Motor neuron (in vitro differentiated cells): ENCODE results near the gene ZNF281. TPM values are rescaled to one million over a fixed set of nuclear protein-coding genes. Genes with fewer than 3 reads are reported as not detected.
A peak's percentile ranks its signal among the peaks of the same experiment; 100 is the strongest.
"Not testable (repeated sequence)": the region's sequence is repeated elsewhere in the genome, so short reads cannot be mapped to it uniquely, and the experiment has no call there.

Experiments used
- ATAC-seq, 8 experiments: fragments of 200-7000 bp; cut with Tn5 transposase; replicated peaks in 6 of 8; 2 replicates each; pipeline ENCODE4 v1.8.0; 2021; ENCODE audit warnings: mild to moderate bottlenecking in 8 of 8, moderate library complexity in 8 of 8
- H3K27ac ChIP-seq, 2 donors: fragments of 250-450 bp; sonication (Bioruptor Pico); 2 replicates each; pipeline ENCODE4 v1.9.0; 2021; ENCODE audit warnings: antibody characterized with exemption in 2 of 2, mild to moderate bottlenecking in 2 of 2, moderate library complexity in 1 of 2
- H3K4me1 ChIP-seq, 2 donors: fragments of 250-450 bp; sonication (Bioruptor Pico); replicated peaks in 1 of 2; 2 replicates each; pipeline ENCODE4 v1.6.1; 2021; ENCODE audit warnings: antibody characterized with exemption in 2 of 2, mild to moderate bottlenecking in 2 of 2, moderate library complexity in 1 of 2
- H3K4me3 ChIP-seq, 5 donors: fragments of 250-450 bp; sonication (Bioruptor Pico); 2 replicates each; pipeline ENCODE4 v1.9.0; 2021; ENCODE audit warnings: antibody characterized with exemption in 5 of 5, mild to moderate bottlenecking in 5 of 5, moderate library complexity in 4 of 5
- WGBS, 10 experiments: fragments of 450-650 bp; shearing (Covaris generic); methylation state at CpG; one replicate each; pipeline ENCODE4 v1.0.0; 2022; 5-methylcytosine and 5-hydroxymethylcytosine counted together
- in situ Hi-C, 9 experiments: fragments of 400-800 bp; cut with MboI; loops; one replicate each; pipeline ENCODE4 v1.15.0; 2021; ENCODE audit warnings: low sequenced_read_pairs in 9 of 9, low pct_unique_long_range_greater_than_20kb in 2 of 9; ENCODE audit not compliant: unreplicated experiment in 9 of 9
- total RNA-seq, 8 experiments: library from RNA; unstranded; fragments of 300-600 nt; gene quantifications; 2 replicates each; pipeline versions ENCODE4 v1.2.3 to v1.2.4, GENCODE V29; 2022

ZNF281 gene
- total RNA-seq, 8 experiments from 2014 or later = 7.4 to 44.8 (median 23.8) TPM

DNA sequence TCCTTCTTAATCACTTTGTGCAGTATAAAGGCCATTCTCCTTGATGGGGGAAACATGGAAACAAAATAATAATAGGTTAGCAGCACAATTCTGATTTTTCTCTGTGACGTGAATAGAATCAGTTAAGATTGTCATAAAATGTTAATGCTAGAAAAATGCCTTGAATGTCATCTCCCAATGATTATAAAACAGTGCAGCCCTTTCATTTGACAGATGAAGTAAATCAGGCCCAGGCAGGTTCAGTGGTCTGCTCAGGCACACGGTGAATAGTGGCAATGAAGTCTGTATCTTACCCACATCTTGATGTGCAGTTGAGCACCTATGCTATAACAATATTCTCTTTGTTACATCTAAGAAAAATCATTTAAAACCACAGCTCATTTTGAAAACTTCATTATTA is 32.2 kb upstream of the ZNF281 start:
- H3K27ac ChIP-seq = no peak overlapping the region
- in situ Hi-C loops = no loop called here

DNA sequence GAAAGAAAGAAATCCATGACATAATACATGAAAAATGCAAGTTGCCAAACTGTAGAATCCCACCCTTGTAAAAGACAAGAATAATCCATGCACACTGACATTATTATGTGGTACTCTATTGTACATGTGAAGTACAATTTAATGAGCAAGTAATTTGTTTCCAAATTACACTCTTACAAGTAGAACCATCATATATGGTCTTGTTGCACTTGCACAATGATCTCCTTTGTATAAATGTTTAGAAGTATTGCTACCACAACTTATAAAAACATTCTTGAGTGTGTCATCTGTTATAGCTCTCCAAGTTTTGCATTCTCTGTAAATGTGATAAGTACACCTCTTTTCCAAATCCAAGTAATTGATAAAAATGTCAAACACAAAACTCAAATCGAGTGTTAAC is 29.1 kb upstream of the ZNF281 start:
- WGBS, 10 experiments = 67 to 100% (median 89%) methylated on average over 1 of the region's 1 CpG; no CpG with 5 or more reads in 3 of the 10 experiments
- Histone ChIP-seq H3K4me3 (no peak overlapping the region), H3K27ac (no peak overlapping the region), H3K4me1 (no peaks in the 10 kb centered on the region)
- in situ Hi-C loops = no loop called here
- ATAC-seq = no peak

More for the DNA sequence above, 32.2 kb upstream of the ZNF281 start:
- H3K4me3 ChIP-seq = no peak overlapping the region
- WGBS, 10 experiments = 67 to 100% (median 91%) methylated on average over 1 to 2 of the region's 2 CpGs; no CpG with 5 or more reads in 3 of the 10 experiments
- H3K4me1 ChIP-seq = no peaks in the 10 kb centered on the region
- no peak for ATAC-seq

DNA sequence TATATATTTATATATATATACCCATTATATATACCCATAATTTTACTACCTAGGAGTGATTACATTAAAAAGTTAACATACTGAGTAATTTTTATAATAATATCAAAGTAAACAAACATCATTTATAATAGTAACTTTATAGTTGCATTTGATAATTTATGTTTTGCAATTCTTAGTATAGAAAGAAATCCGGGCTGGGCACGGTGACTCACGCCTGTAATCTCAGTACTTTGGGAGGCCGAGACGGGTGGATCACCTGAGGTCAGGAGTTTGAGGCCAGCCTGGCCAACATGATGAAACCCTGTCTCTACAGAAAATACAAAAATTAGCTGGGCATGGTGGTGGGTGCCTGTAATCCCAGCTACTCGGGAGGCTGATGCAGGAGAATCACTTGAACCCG is 28.6 kb upstream of the ZNF281 start:
- WGBS, 10 experiments = 57 to 98% (median 82%) methylated on average over 1 to 7 of the region's 7 CpGs; no CpG with 5 or more reads in 4 of the 10 experiments
- ATAC-seq, H3K4me1 ChIP-seq, in situ Hi-C loops, H3K27ac ChIP-seq, H3K4me3 ChIP-seq: not testable (repeated sequence)

- H3K27ac ChIP-seq = no peak overlapping the region
- H3K4me3 ChIP-seq = no peak overlapping the region
- H3K4me1 ChIP-seq = no peaks in the 10 kb centered on the region
- peak in 3 of 8 experiments; percentile 61 to 77 (median 62) for ATAC-seq
- in situ Hi-C loops = no loop called here
- WGBS, 10 experiments = 29 to 100% (median 86%) methylated on average over 1 to 5 of the region's 5 CpGs; no CpG with 5 or more reads in 1 of the 10 experiments
Measured at GRCh38 chr1:200437556-200438203, 27.8 kb upstream of the ZNF281 start.

GRCh38 chr1:200437088-200437487 is 27.3 kb upstream of the ZNF281 start:
- no peak overlapping the region for H3K27ac ChIP-seq
- H3K4me1 ChIP-seq = no peaks in the 10 kb centered on the region
- no peak overlapping the region for H3K4me3 ChIP-seq
- ATAC-seq = no peak
- in situ Hi-C loops = no loop called here

DNA sequence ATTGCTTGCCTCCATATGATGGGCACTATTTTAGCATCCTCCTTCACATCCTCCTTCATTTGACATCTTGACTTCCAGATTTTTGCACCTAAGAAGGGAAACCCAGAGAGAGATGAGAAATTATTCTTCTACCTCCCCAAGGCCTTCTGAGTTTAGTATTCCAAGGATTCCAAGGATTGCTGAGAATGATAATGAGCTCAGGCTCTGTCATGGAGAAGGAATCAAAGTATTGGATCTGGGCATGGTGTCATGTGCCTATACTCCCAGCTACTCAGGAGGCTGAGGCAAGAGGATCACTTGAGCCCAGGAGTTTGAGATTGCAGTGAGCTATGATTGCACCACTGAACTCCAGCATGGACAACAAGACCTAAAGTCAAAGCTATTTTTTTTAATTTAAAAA is 26.6 kb upstream of the ZNF281 start:
- no peak for ATAC-seq
- H3K27ac ChIP-seq = no peak overlapping the region
- in situ Hi-C loops = no loop called here
- no peak overlapping the region for H3K4me3 ChIP-seq
- H3K4me1 ChIP-seq = no peaks in the 10 kb centered on the region

- Histone ChIP-seq H3K4me1 (no peaks in the 10 kb centered on the region), H3K4me3 (no peak overlapping the region), H3K27ac (no peak overlapping the region)
- no peak for ATAC-seq
- in situ Hi-C loops = no loop called here
- 62 to 95% (median 80%) methylated on average over 4 to 8 of the region's 8 CpGs; no CpG with 5 or more reads in 1 of the 10 experiments for WGBS, 10 experiments
Measured at GRCh38 chr1:200435200-200435780, 25.5 kb upstream of the ZNF281 start.

GRCh38 chr1:200433586-200433985 is 23.8 kb upstream of the ZNF281 start:
- Histone ChIP-seq H3K4me1 (no peaks in the 10 kb centered on the region), H3K27ac (no peak overlapping the region), H3K4me3 (no peak overlapping the region)
- WGBS, 10 experiments = 71 to 100% (median 90%) methylated on average over 1 of the region's 1 CpG
- no peak for ATAC-seq
- in situ Hi-C loops = no loop called here

- no peak overlapping the region for H3K27ac ChIP-seq
- H3K4me3 ChIP-seq = no peak overlapping the region
- no peak for ATAC-seq
- in situ Hi-C loops = no loop called here
- H3K4me1 ChIP-seq = no peaks in the 10 kb centered on the region
- WGBS, 10 experiments = 83 to 100% (median 100%) methylated on average over 1 of the region's 1 CpG
Measured at GRCh38 chr1:200432586-200432985, 22.8 kb upstream of the ZNF281 start.

DNA sequence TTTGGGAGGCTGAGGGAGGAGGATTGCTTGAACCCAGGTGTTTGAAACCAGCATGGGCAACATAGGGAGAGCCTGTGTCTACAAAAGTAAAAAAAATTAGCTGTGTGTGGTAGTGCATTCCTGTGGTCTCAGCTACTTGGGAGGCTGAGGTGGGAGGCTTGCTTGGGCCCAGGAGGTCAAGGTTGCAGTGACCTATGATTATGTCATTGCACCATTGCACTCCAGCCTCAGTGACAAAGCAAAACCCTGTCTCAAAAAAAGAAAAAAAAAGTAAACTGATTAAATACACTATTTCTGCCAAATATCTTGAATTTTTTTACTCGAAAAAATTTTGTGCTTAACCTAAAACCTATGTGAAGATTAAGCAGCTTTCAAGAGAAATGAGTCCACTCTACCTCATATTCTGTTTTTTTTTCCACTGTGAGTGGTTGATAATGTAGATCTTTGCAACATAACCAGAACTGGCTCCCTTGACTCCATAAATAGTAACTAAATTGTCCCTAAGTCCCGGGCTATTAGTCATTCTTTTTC is 19.4 kb upstream of the ZNF281 start:
- ATAC-seq = no peak
- no peak overlapping the region for H3K4me3 ChIP-seq
- no peak overlapping the region for H3K27ac ChIP-seq
- no peaks in the 10 kb centered on the region for H3K4me1 ChIP-seq
- WGBS, 10 experiments = 0 to 96% (median 78%) methylated on average over 1 to 2 of the region's 2 CpGs
- in situ Hi-C loops = no loop called here

DNA sequence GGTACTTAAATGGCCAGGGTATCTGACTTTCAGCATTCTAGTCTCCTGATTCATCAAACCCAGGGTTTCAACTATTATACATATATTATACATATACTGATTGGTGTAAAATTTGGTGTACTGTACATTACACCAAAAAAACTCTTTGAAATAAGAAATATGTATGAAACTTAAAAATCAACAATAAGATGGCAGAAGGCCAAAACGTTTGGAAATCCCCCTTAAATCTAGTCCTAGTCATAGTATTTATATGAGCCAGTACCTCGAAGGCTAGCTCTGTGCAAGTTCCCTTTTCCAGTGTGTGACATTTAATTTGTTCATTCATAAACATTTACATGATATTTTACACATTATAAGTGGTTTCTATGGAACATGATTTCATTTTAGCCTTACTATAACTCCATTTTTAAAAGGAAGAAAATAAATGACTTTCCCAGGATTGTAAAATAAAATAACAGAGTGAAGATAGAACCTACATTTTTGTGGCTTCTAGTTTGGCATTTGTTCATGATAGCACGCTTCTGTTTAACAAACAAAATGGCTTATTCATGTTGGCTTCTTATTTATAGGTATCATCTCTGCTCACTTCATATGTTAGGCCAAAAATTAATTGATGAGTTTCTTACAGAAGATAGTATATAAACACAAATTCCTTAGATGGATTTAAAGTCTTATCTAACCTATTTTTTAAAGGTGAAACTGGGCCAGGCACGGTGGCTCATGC is 18.8 kb upstream of the ZNF281 start:
- 0 to 100% (median 72%) methylated on average over 1 to 4 of the region's 4 CpGs for WGBS, 10 experiments
- no peak overlapping the region for H3K27ac ChIP-seq
- H3K4me3 ChIP-seq = no peak overlapping the region
- ATAC-seq = no peak
- in situ Hi-C loops = no loop called here
- H3K4me1 ChIP-seq = no peaks in the 10 kb centered on the region

- Histone ChIP-seq H3K27ac (no peak overlapping the region), H3K4me3 (no peak overlapping the region), H3K4me1 (no peaks in the 10 kb centered on the region)
- ATAC-seq = no peak
- in situ Hi-C loops = no loop called here
- WGBS, 10 experiments = 88 to 100% (median 100%) methylated on average over 1 to 5 of the region's 5 CpGs; no CpG with 5 or more reads in 1 of the 10 experiments
Measured at GRCh38 chr1:200427744-200428143, 17.9 kb upstream of the ZNF281 start.

DNA sequence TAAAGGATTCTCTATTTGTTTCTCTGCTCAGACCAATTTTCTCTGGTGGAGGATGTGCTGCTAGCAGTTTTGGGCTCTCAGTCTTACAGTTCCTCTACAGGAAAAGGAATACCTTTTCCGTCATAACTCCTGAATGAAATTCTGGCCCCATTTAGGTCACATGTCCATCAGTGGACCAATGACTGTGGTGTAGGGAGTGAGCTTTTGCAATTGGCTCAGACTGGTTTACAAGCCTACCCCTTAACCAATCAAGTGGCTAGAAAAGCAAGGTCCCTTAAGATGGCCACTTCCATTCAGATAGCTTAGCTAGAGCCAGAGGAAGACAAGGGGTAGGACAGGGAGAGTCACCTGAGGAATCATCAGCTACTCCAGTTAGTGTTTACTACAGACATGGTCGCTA is 16.4 kb upstream of the ZNF281 start:
- no peaks in the 10 kb centered on the region for H3K4me1 ChIP-seq
- 80 to 100% (median 100%) methylated on average over 1 to 2 of the region's 2 CpGs; no CpG with 5 or more reads in 4 of the 10 experiments for whole genome bisulfite sequencing, 10 experiments
- in situ Hi-C loops = no loop called here

More for the DNA sequence above, 16.4 kb upstream of the ZNF281 start:
- no peak for ATAC-seq
- Histone ChIP-seq H3K27ac (no peak overlapping the region), H3K4me3 (no peak overlapping the region)
